Stimulated activated CD4-positive, alpha-beta T cell treated with anti-CD3 and anti-CD28 coated beads, Interleukin-15, amount 100 ng/mL, for 48 hours (primary cell): Measurements from ENCODE around the gene HOXC13.

ENCODE experiments used
- DNase-seq, 2 donors: peaks; one replicate each; pipeline ENCODE4 v3.0.0-alpha.2; 2020; ENCODE audit warnings: low read depth in 2 of 2

Gene HOXC13

GRCh38 chr12:53938326-53939140 lies at the start of gene HOXC13:
HOXC13 (plus strand) TSS chr12:53938831; CDS start chr12:53938907, 76 bp downstream.
- peak; percentile 35 to 48 for DNase-seq

GRCh38 chr12:53890081-53890480 lies 48.5 kb upstream of the HOXC13 start:
- DNase-seq, result no peak

GRCh38 chr12:53892762-53893395 lies 45.8 kb upstream of the HOXC13 start:
- no peak for DNase-seq

DNA sequence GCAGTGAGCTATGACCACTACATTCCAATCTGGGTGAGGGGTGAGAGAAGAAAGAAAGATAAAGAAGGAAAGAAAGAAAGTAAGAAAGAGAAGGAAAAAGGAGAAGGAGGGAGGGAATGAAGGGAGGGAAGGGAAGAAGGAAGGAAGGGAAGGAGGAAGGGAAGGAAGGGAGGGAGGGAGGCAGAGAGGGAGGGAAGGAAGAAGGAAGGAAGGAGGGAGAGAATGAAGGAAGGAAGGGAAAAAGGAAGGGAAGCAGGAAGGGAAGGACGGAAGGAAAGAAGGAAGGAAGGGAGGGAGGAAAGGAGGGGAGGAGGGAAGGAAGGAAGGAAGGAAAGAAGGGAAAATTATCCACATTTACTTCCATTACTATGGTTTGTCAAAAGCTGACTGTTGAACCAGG lies 39.4 kb upstream of the HOXC13 start:
- DNase-seq, result no peak

GRCh38 chr12:53907103-53907502 lies 31.5 kb upstream of the HOXC13 start:
- DNase-seq, result no peak

- DNase-seq, result no peak
These were observed 21.6 kb upstream of the HOXC13 start for GRCh38 chr12:53916788-53917655.

GRCh38 chr12:53924521-53925405 lies 13.9 kb upstream of the HOXC13 start:
- no peak for DNase-seq

DNA sequence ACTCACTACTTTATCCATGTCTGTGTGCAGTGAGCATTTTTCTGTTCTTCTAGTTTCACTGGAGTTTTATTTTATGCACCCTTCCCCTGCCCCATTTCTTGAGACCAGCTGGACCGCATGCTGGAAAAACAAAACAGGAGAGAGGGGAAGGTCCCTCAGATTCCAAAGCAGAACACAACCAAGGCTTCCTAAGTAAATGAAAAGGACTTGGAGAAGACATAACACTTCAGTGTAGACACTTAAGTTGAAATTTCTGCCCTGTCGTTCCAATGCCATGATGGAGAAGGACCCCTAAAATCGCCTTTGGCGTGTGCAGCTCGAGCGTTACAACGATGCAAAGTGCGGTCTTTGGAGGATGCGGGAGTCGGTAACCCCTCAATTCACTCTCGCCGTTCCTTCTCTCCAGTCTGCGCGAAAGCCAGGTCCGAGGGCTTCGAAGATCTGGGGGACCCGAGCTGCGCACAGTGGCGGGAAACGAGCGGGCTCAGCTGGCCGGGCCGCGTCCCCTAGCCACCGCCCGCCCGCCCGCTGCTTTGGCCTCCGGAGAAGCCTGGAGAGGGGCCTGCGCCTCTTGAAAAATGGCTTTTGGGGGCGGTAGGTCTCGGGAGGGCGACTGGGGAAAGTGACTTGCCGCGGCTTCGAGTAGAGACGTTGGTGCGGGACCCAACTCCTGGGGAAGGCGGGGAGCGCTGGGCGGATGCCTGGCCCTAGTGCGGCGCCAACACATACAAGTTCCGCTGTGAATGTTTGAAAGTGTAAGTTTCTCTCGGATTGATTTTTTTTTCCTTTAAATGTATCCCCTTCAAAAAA lies 11.2 kb upstream of the HOXC13 start:
- DNase-seq, result no peak

GRCh38 chr12:53928054-53928835 lies 10.4 kb upstream of the HOXC13 start:
- no peak for DNase-seq

DNA sequence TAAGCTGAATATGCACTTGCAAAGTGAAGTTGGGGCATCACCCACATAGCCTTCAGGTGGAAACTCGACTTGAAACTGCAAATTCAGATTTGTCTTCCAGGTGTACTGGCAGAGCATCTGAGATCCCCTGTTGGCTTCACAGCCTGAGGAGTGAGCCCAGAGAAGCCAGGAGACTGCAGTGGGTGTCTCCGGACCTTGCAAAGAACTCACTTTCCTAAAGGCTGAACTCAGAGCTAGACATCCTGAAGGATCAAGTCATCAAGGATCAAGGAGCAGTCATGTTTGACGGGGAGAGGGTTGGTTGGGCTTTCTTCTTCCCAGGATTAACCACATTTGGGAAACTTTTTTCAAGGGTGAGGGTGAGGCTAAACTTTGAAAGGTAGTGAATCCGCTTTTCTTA lies 9.1 kb upstream of the HOXC13 start:
- DNase-seq, result no peak

- DNase-seq, result no peak
These were observed 7.9 kb upstream of the HOXC13 start for GRCh38 chr12:53930591-53931255.

- DNase-seq, result no peak
These were observed 6.6 kb upstream of the HOXC13 start for GRCh38 chr12:53931844-53932581.

DNA sequence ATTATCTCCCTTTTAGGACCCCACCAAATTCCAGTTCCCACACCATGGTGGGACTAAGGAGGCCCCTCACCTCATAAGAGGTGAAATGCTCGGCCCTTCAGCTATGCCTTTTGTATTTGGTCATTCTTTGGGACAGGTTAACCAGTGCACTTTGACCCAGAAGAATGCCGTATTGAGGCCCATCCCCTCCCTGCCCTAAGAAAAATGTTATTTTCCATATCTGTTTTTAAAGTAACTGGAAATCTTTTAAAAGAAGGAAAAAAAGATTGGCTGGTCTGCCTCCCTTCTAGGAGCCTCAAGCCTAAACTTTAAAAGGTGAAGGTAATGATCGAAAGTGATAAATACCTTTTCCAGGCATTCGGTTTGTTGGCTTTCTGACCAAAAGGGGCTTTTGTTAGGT lies 5.7 kb upstream of the HOXC13 start:
- DNase-seq, result no peak

GRCh38 chr12:53935383-53936341 lies 3.0 kb upstream of the HOXC13 start:
- DNase-seq, result no peak

GRCh38 chr12:53937099-53937498 lies 1.5 kb upstream of the HOXC13 start:
- DNase-seq, result no peak

DNA sequence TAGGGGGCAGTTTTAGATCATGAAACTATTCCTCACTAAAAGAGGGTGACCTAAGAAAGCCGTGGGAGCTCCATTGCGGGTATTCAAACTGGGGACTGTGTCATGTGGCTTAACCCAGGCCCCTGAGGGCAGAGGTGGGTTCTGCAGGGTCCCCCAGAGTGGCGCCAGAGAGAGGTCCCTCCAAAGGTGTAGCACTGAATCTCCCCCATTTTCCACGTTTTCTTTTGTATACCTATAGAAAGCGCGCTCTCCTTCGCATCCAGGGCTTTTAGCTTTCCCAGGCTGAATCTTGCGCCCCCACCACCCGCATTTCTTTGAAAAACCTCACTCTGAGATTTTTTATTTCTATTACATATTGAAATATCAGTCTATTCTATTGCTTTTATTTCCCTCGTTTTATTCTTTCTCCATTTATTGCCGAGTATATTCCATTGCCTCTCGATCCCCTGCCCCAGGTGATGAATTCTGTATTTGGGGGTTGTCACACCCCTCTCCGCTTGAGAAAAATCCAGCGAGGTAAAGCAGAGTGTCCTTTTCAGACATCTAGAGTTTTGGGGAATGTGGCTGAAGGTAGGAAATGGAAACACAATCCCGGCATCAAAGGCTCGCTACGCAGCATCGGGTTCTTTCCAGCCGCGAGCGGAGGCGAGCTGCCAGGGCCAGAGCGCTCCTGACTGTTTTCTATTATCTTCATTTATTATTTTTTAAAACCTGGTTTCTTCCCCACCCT lies 870 bp upstream of the HOXC13 start:
- DNase-seq, result no peak
